Smooth muscle cell (in vitro differentiated cells): ENCODE data around the gene SLC26A11. TPM values are rescaled to one million over a fixed set of nuclear protein-coding genes. Genes with fewer than 3 reads are reported as not detected.

Experiments
- DNase-seq: peaks from one replicate; lab custom pipeline; 2025; ENCODE audit not compliant: unreplicated experiment; lab: John Stamatoyannopoulos, UW
- H2AFZ ChIP-seq: fragments of 200-600 bp; sonication (generic); 2 replicates; pipeline ENCODE4 v1.6.0; 2016; ENCODE audit warnings: antibody characterized with exemption, low read depth, mild to moderate bottlenecking
- H3F3A ChIP-seq: fragments of 200-600 bp; sonication (generic); 2 replicates; pipeline ENCODE4 v1.6.0; 2017; ENCODE audit warnings: antibody characterized with exemption, low read depth
- H3K27ac ChIP-seq: fragments of 200-600 bp; sonication (generic); 2 replicates; pipeline ENCODE4 v1.5.1; 2016; ENCODE audit warnings: low read depth, mild to moderate bottlenecking
- H3K27me3 ChIP-seq: fragments of 200-600 bp; sonication (generic); 2 replicates; pipeline ENCODE4 v1.6.1; 2016; ENCODE audit warnings: low read depth, mild to moderate bottlenecking
- H3K36me3 ChIP-seq: fragments of 200-600 bp; sonication (generic); 2 replicates; pipeline ENCODE4 v1.5.1; 2016; ENCODE audit warnings: low read depth
- H3K4me1 ChIP-seq: fragments of 200-600 bp; sonication (generic); 2 replicates; pipeline ENCODE4 v1.5.1; 2016; ENCODE audit warnings: low read depth
- H3K4me2 ChIP-seq: fragments of 200-600 bp; sonication (generic); 2 replicates; pipeline ENCODE4 v1.6.0; 2016; ENCODE audit warnings: mild to moderate bottlenecking
- H3K4me3 ChIP-seq: fragments of 200-600 bp; sonication (generic); 2 replicates; pipeline ENCODE4 v1.5.1; 2016; ENCODE audit warnings: mild to moderate bottlenecking
- H3K79me2 ChIP-seq: fragments of 200-600 bp; sonication (generic); 2 replicates; pipeline ENCODE4 v1.6.0; 2016; ENCODE audit warnings: low read depth, mild to moderate bottlenecking
- H3K9ac ChIP-seq: fragments of 200-600 bp; sonication (generic); 2 replicates; pipeline ENCODE4 v1.6.0; 2016; ENCODE audit warnings: low read depth
- H3K9me3 ChIP-seq: fragments of 200-600 bp; sonication (generic); replicated peaks from 2 replicates; pipeline ENCODE4 v1.5.1; 2016; ENCODE audit warnings: low read depth
- H4K20me1 ChIP-seq: fragments of 200-600 bp; sonication (generic); 2 replicates; pipeline ENCODE4 v1.6.0; 2016; ENCODE audit warnings: low read depth
- WGBS: methylation state at CpG from one replicate; pipeline ENCODE4 v1.1.7; 2016; ENCODE audit warnings: low lambda C conversion rate; 5-methylcytosine and 5-hydroxymethylcytosine counted together
- polyA plus RNA-seq: library from polyadenylated mRNA; unstranded; fragments of >200 nt; fragmentation: Nextera tagmentation; extraction: Ambion mirVana; gene quantifications from 2 replicates; pipeline ENCODE4 v1.2.1, GENCODE V29; 2016
- total RNA-seq: library from RNA; depleted of rRNA; stranded (reverse); fragments of >200 nt; gene quantifications from 2 replicates; pipeline ENCODE4 v1.2.3, GENCODE V29; 2014
- TF ChIP-seq, protein P1 (sequence below): fragments of 200-600 bp; sonication (generic); IDR thresholded peaks from 2 replicates; pipeline ENCODE4 v1.5.1; 2017; ENCODE audit warnings: borderline replicate concordance, mild to moderate bottlenecking, antibody characterized with exemption; ENCODE audit not compliant: insufficient read depth, poor library complexity, severe bottlenecking

Gene SLC26A11
- total and polyA plus RNA-seq, 2 experiments from 2014 or later = 8.2 to 12.2 TPM

DNA sequence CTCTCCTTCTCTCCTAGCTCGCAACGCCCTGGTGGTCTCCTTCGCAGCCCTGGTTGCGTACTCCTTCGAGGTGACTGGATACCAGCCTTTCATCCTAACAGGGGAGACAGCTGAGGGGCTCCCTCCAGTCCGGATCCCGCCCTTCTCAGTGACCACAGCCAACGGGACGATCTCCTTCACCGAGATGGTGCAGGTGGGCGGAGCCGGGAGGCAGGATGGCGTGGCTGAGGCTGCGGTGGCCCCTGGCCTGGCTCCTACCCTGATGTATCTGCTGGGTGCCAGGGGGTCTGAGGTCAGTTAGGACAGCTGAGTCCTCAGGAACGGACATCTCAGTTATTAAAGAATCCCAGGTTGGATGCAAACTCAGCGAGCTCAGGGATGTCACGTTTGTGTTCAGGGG is 16.7 kb downstream of the SLC26A11 start:
- Histone ChIP-seq H3K9me3 (peaks cover 10% of the 10 kb centered on the region), H3F3A (no peaks in the 10 kb centered on the region), H3K9ac (no peak overlapping the region), H3K4me3 (no peak overlapping the region), H3K36me3 (peaks cover 21% of the 10 kb centered on the region), H4K20me1 (no peaks in the 10 kb centered on the region), H2AFZ (no peak overlapping the region), H3K4me2 (no peak overlapping the region), H3K27me3 (no peaks in the 10 kb centered on the region), H3K27ac (no peak overlapping the region), H3K4me1 (no peaks in the 10 kb centered on the region), H3K79me2 (no peaks in the 10 kb centered on the region)
- DNase-seq = no peak
- TF ChIP-seq, protein P1, sequence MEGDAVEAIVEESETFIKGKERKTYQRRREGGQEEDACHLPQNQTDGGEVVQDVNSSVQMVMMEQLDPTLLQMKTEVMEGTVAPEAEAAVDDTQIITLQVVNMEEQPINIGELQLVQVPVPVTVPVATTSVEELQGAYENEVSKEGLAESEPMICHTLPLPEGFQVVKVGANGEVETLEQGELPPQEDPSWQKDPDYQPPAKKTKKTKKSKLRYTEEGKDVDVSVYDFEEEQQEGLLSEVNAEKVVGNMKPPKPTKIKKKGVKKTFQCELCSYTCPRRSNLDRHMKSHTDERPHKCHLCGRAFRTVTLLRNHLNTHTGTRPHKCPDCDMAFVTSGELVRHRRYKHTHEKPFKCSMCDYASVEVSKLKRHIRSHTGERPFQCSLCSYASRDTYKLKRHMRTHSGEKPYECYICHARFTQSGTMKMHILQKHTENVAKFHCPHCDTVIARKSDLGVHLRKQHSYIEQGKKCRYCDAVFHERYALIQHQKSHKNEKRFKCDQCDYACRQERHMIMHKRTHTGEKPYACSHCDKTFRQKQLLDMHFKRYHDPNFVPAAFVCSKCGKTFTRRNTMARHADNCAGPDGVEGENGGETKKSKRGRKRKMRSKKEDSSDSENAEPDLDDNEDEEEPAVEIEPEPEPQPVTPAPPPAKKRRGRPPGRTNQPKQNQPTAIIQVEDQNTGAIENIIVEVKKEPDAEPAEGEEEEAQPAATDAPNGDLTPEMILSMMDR = no peak
- WGBS = 89% methylated on average over 17 of the region's 17 CpGs

DNA sequence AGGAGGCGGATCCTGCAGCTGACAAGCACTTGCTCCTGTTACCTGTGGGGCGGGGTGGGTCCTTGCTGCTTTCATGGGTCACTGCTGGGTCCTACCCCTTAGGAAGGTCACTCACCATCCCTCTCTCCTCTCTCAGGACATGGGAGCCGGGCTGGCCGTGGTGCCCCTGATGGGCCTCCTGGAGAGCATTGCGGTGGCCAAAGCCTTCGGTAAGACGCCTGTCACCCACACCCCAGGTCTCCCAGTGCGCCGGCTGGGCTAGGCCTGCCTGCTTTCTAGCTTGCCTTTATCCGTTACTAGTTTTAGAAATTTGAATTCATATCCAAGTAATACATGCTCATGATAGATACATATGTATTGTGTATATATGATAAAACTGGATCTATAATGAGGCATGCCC is 17.2 kb downstream of the SLC26A11 start:
- TF ChIP-seq, protein P1 = no peak
- Histone ChIP-seq H4K20me1 (no peaks in the 10 kb centered on the region), H3K9me3 (peaks cover 10% of the 10 kb centered on the region), H3K4me2 (no peak overlapping the region), H3K4me1 (no peaks in the 10 kb centered on the region), H3F3A (no peaks in the 10 kb centered on the region), H3K9ac (no peak overlapping the region), H3K79me2 (no peaks in the 10 kb centered on the region), H3K27me3 (no peaks in the 10 kb centered on the region), H3K4me3 (no peak overlapping the region), H2AFZ (no peak overlapping the region), H3K36me3 (peaks cover 17% of the 10 kb centered on the region), H3K27ac (no peak overlapping the region)
- WGBS = 97% methylated on average over 10 of the region's 10 CpGs
- DNase-seq = no peak

- H3K9me3 ChIP-seq = no peaks in the 10 kb centered on the region
- WGBS = 91% methylated on average over 14 of the region's 14 CpGs
- H4K20me1 ChIP-seq = no peaks in the 10 kb centered on the region
- no peak overlapping the region for H3K4me3 ChIP-seq
- H3K79me2 ChIP-seq = no peaks in the 10 kb centered on the region
- TF ChIP-seq, protein P1 = no peak
- H2AFZ ChIP-seq = no peak overlapping the region
- no peaks in the 10 kb centered on the region for H3K4me1 ChIP-seq
- no peaks in the 10 kb centered on the region for H3K27me3 ChIP-seq
- no peaks in the 10 kb centered on the region for H3F3A ChIP-seq
- H3K4me2 ChIP-seq = no peak overlapping the region
- no peak for DNase-seq
- no peaks in the 10 kb centered on the region for H3K36me3 ChIP-seq
- no peak overlapping the region for H3K9ac ChIP-seq
- no peak overlapping the region for H3K27ac ChIP-seq
These were observed 22.3 kb downstream of the SLC26A11 start for GRCh38 chr17:80242505-80242904.
